Prostate gland (tissue), 2 donors: ENCODE data around the gene C17orf100. TPM values are rescaled to one million over a fixed set of nuclear protein-coding genes. Genes with fewer than 3 reads are reported as not detected.

ENCODE experiments used
- DNase-seq: peaks from one replicate; pipeline ENCODE4 v3.0.0-alpha.2; 2019; ENCODE audit warnings: low spot score
- H3K27ac ChIP-seq, 2 donors: fragments of 200-600 bp; sonication (generic); 2 replicates each; pipeline ENCODE4 v1.5.1; 2017 to 2019
- H3K27me3 ChIP-seq: fragments of 200-600 bp; sonication (generic); replicated peaks from 2 replicates; pipeline ENCODE4 v1.5.1; 2019; ENCODE audit not compliant: insufficient read depth
- H3K36me3 ChIP-seq, 2 donors: fragments of 200-600 bp; sonication (generic); 1 replicate in 1 of 2; 2 replicates in 1 of 2; pipeline versions ENCODE4 v1.5.1 to v1.8.1; 2017 to 2019
- H3K4me1 ChIP-seq: fragments of 200-600 bp; sonication (generic); replicated peaks from 2 replicates; pipeline ENCODE4 v1.5.1; 2019
- H3K4me3 ChIP-seq, 2 donors: fragments of 200-600 bp; sonication (generic); 2 replicates each; pipeline ENCODE4 v1.5.1; 2017 to 2019
- H3K9me3 ChIP-seq: fragments of 200-600 bp; sonication (generic); 2 replicates; pipeline ENCODE4 v1.5.1; 2017
- POLR2A ChIP-seq: fragments of 450-650 bp; IDR thresholded peaks from one replicate; pipeline ENCODE4 v1.6.1; 2016; ENCODE audit warnings: antibody characterized with exemption, mild to moderate bottlenecking
- POLR2AphosphoS5 ChIP-seq: sonication (generic); formaldehyde crosslinking; IDR thresholded peaks from one replicate; pipeline ENCODE4 v1.6.1; 2017; ENCODE audit warnings: antibody characterized with exemption
- WGBS: methylation state at CpG from one replicate; pipeline ENCODE4 v1.1.5; 2018; 5-methylcytosine and 5-hydroxymethylcytosine counted together
- intact Hi-C: fragments of 100-400 bp; cut with DNase I; formaldehyde crosslinking; loops from one replicate; pipeline ENCODE4 v1.14.2; 2022
- total RNA-seq, 2 donors: library from RNA; depleted of rRNA; stranded (reverse); fragments of >200 nt; gene quantifications; one replicate each; pipeline ENCODE4 v1.1.0, GENCODE V29; 2016
- TF ChIP-seq, protein P1 (sequence below), 4 experiments: fragments of 200-600 bp in 2 of 4; fragments of 450-650 bp in 2 of 4; sonication (generic) in 2 of 4; IDR thresholded peaks; 1 replicate in 3 of 4; 2 replicates in 1 of 4; pipeline ENCODE4 v1.5.1; 2016 to 2019; ENCODE audit warnings: antibody characterized with exemption in 4 of 4, mild to moderate bottlenecking in 2 of 4, moderate library complexity in 2 of 4

The C17orf100 gene
- total RNA-seq: 1 to 10 TPM; 3.5 to 6.1 TPM

DNA sequence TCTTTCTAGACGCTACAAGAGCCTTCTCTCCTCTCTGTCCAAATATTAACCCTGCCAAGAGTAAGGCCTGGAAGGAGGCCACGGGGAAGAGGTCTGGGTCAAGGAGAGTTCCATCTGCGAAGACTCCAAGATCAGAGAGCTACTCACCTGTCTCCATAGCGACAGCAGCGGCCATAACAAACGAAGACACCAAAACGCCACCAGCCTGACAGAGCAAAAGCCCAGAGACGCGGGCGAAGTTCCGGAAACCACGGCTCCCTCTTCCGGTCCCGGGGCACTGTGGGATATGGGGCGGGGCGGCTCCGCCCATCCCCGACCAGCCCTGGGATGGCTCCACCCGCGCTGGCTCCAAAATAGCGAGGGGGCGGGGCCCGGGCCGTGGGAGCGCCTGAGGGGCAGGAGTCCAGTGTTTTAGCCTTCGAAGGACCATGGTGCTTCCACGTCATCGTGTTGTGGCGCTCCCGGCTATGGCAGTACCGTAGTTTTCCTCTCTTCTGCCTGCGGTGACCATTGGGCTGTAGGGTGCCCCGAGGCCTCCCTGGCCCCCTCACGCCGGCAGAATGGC lies at the start of gene C17orf100, which contains the start of gene MED31:
C17orf100 (plus strand) TSS at position 409 of the 565 bp plus-strand sequence; CDS start at position 561, 152 bp downstream.
MED31 (minus strand) TSS at position 252 of the 565 bp plus-strand sequence; CDS start at position 175, 77 bp downstream.
- WGBS: 1% methylated on average over 25 of the region's 35 CpGs
- TF ChIP-seq, protein P1, sequence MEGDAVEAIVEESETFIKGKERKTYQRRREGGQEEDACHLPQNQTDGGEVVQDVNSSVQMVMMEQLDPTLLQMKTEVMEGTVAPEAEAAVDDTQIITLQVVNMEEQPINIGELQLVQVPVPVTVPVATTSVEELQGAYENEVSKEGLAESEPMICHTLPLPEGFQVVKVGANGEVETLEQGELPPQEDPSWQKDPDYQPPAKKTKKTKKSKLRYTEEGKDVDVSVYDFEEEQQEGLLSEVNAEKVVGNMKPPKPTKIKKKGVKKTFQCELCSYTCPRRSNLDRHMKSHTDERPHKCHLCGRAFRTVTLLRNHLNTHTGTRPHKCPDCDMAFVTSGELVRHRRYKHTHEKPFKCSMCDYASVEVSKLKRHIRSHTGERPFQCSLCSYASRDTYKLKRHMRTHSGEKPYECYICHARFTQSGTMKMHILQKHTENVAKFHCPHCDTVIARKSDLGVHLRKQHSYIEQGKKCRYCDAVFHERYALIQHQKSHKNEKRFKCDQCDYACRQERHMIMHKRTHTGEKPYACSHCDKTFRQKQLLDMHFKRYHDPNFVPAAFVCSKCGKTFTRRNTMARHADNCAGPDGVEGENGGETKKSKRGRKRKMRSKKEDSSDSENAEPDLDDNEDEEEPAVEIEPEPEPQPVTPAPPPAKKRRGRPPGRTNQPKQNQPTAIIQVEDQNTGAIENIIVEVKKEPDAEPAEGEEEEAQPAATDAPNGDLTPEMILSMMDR (IDR thresholded peaks at IDR 0.05): peak in 2 of 4 experiments; percentile 11 to 19
- TF ChIP-seq POLR2A: peak; percentile 67
- peak; percentile 96 for TF ChIP-seq POLR2AphosphoS5
- intact Hi-C loops: loop anchor here (5.0 kb wide), 1 partner anchor 366 kb away; no protein-coding TSS in a partner anchor
- peak; percentile 90 for DNase-seq
- Histone ChIP-seq H3K4me1 (peaks cover 11% of the 10 kb centered on the region), H3K9me3 (no peaks in the 10 kb centered on the region), H3K4me3 (peak within 1 kb of the TSS; percentile 70 to 71), H3K36me3 (no peaks in the 10 kb centered on the region), H3K27ac (peak within 1 kb of the TSS; percentile 80 to 84), H3K27me3 (peaks cover 2% of the 10 kb centered on the region)

DNA sequence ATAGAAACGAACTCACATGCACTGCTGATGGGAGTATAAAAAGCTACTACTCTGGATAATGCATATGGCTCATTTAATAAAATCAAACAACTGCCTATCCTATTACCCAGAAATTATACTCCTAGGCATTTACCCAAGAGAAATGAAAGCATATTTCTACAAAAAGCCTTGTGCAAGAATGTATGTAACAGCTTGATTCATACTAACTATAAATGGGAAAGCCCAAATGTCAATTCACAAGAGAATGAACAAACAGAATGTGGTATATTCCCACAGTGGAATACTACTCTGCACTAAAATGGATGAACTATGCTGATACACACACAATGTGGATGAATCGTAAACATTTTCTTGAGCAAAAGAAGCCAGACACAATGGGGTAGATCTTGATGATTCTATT lies 49.4 kb upstream of the C17orf100 start:
- H3K4me3 ChIP-seq: no peak overlapping the region
- H3K4me1 ChIP-seq: no peaks in the 10 kb centered on the region
- intact Hi-C loops: no loop called here
- no peak overlapping the region for H3K27ac ChIP-seq
- TF ChIP-seq POLR2AphosphoS5 (no peak), POLR2A (no peak)
- no peak for DNase-seq
- H3K36me3 ChIP-seq: no peaks in the 10 kb centered on the region
- 96% methylated on average over 2 of the region's 2 CpGs for WGBS
- no peaks in the 10 kb centered on the region for H3K9me3 ChIP-seq
- H3K27me3 ChIP-seq: no peaks in the 10 kb centered on the region

DNA sequence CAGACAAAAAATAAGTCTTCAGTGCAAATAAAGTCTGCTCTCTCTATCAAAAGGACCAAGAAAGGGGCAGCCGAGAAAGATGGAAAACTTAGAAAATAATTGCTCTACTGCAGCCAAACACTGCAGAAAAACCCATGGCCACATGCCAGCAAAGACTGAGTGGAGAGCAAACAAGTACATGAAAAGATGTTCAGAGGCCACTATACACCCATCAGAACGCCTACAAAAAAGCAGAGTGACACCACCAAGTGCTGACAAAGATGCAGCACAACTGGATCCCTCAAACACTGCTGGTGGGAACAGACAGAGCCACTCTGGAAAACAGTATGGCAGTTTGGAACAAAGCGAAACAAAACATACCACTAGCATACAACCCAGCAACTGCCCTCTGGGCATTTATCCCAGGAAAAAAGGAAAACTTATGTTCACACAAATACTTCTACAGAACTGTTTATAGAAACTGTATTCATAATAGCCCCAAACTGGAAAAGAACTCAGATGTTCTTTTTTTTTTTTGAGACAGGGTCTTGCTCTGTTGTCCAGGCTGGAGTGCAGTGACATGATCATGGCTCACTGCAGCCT lies 47.7 kb upstream of the C17orf100 start:
- Histone ChIP-seq H3K36me3 (no peaks in the 10 kb centered on the region), H3K27me3 (no peaks in the 10 kb centered on the region), H3K4me3 (no peak overlapping the region), H3K9me3 (no peaks in the 10 kb centered on the region), H3K4me1 (no peaks in the 10 kb centered on the region), H3K27ac (no peak overlapping the region)
- DNase-seq: peak; percentile 22
- intact Hi-C loops: no loop called here
- WGBS: 48% methylated on average over 3 of the region's 3 CpGs
- TF ChIP-seq POLR2A (no peak), POLR2AphosphoS5 (no peak)
- TF ChIP-seq, protein P1 (IDR thresholded peaks at IDR 0.05): no peak

DNA sequence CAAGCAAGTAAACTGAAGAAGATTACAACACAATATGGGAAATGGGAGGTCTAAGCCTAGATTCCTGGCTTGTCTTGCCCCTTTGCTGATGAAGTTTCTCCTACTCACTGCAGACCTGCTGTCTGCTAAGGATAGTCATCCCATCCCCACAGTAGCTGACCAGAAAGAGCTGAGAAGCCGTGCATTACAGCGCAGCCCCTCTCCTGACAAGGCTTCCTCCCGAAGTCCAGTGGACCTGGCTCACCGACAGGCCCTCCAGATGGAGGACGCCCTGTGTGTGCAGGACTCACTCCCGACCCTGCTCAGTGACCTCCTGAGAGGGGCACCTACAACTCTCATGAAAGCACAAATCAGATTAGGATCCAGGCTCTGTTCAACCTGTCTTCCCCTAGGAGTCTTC lies 46.4 kb upstream of the C17orf100 start:
- no peaks in the 10 kb centered on the region for H3K4me1 ChIP-seq
- no peak overlapping the region for H3K27ac ChIP-seq
- DNase-seq: no peak
- H3K9me3 ChIP-seq: no peaks in the 10 kb centered on the region
- no peaks in the 10 kb centered on the region for H3K27me3 ChIP-seq
- TF ChIP-seq POLR2AphosphoS5 (no peak), POLR2A (no peak)
- TF ChIP-seq, protein P1 (IDR thresholded peaks at IDR 0.05): no peak
- no peak overlapping the region for H3K4me3 ChIP-seq
- no peaks in the 10 kb centered on the region for H3K36me3 ChIP-seq
- intact Hi-C loops: no loop called here
- 81% methylated on average over 6 of the region's 6 CpGs for WGBS

DNA sequence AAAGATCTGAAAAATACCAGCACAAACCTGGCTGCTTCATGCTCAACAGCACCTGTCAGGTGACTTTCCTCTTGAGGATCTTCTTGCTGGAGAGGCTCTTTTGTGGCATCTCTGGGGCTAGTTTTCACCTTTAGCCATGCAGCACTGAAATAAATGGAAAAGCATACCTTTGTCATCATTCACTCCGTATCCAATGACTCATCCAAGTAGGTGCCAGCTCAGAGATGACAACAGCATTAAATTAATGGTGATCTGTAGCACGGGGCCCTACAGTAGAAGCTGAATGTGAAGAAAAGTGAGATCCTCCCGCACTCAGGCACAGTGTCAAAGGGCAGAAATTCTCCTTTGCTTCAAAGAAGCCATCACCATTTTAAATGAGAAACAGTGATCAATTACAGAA lies 43.2 kb upstream of the C17orf100 start:
- DNase-seq: no peak
- Histone ChIP-seq H3K36me3 (no peaks in the 10 kb centered on the region), H3K27me3 (no peaks in the 10 kb centered on the region), H3K4me1 (no peaks in the 10 kb centered on the region), H3K9me3 (no peaks in the 10 kb centered on the region), H3K27ac (no peak overlapping the region), H3K4me3 (no peak overlapping the region)
- TF ChIP-seq POLR2A (no peak), POLR2AphosphoS5 (no peak)
- TF ChIP-seq, protein P1 (IDR thresholded peaks at IDR 0.05): no peak
- 82% methylated on average over 3 of the region's 3 CpGs for WGBS
- intact Hi-C loops: no loop called here
